Spinal cord (tissue), 10 donors: ENCODE results near the gene MMP8. TPM values are rescaled to one million over a fixed set of nuclear protein-coding genes. Genes with fewer than 3 reads are reported as not detected.

Experiments used
- DNase-seq, 6 donors: peaks; one replicate each; pipeline versions ENCODE4 v3.0.0 to v3.0.0-alpha.2; 2013 to 2015; ENCODE audit warnings: low spot score in 6 of 6, low read depth in 4 of 6
- H3K27ac ChIP-seq: one replicate; pipeline ENCODE4 v1.5.1; 2013; ENCODE audit warnings: low read depth, low read length, control low read depth
- H3K27me3 ChIP-seq: one replicate; pipeline ENCODE4 v1.6.1; 2013; ENCODE audit warnings: low read length; ENCODE audit not compliant: control insufficient read depth, insufficient read depth
- H3K36me3 ChIP-seq: one replicate; pipeline ENCODE4 v1.6.1; 2013; ENCODE audit warnings: low read length; ENCODE audit not compliant: control insufficient read depth, insufficient read depth
- H3K4me1 ChIP-seq: one replicate; pipeline ENCODE4 v1.6.1; 2013; ENCODE audit warnings: low read length; ENCODE audit not compliant: control insufficient read depth, insufficient read depth
- H3K4me3 ChIP-seq: one replicate; pipeline ENCODE4 v1.5.1; 2013; ENCODE audit warnings: low read depth, low read length, control low read depth
- H3K9me3 ChIP-seq: one replicate; pipeline ENCODE4 v1.6.1; 2013; ENCODE audit warnings: low read length; ENCODE audit not compliant: control insufficient read depth, insufficient read depth
- WGBS: methylation state at CpG from one replicate; pipeline ENCODE4 v1.1.5; 2013; ENCODE audit warnings: missing lambda C conversion rate; ENCODE audit not compliant: insufficient coverage; 5-methylcytosine and 5-hydroxymethylcytosine counted together
- polyA plus RNA-seq, 2 donors: library from polyadenylated mRNA; unstranded; fragments of 120-200 nt; gene quantifications; one replicate each; pipeline ENCODE4 v1.2.1, GENCODE V29; 2013; ENCODE audit not compliant: insufficient read length in 2 of 2
- total RNA-seq, 2 donors: library from RNA; depleted of rRNA in 1 of 2; stranded (reverse); fragments of 120-200 nt in 1 of 2; fragments of >200 nt in 1 of 2; gene quantifications; one replicate each; pipeline versions ENCODE4 v1.2.3 to v1.2.4, GENCODE V29; 2013 to 2014
- donor health status: healthy.

MMP8 gene
- total and polyA plus RNA-seq, 4 donors, result 14.5 TPM; not detected in 3

GRCh38 chr11:102703826-102704493 lies 20.8 kb downstream of the MMP8 start:
- Histone ChIP-seq H3K9me3 (no peaks in the 10 kb centered on the region), H3K27ac (no peak overlapping the region), H3K4me1 (no peaks in the 10 kb centered on the region), H3K36me3 (no peaks in the 10 kb centered on the region), H3K27me3 (no peaks in the 10 kb centered on the region), H3K4me3 (no peak overlapping the region)
- no peak for DNase-seq
- 79% methylated on average over 2 of the region's 3 CpGs for WGBS

- DNase-seq, result peak in 1 of 6 donors; percentile 4
- H3K4me3 ChIP-seq, result no peak overlapping the region
- no peak overlapping the region for H3K27ac ChIP-seq
- no peaks in the 10 kb centered on the region for H3K4me1 ChIP-seq
- H3K9me3 ChIP-seq, result no peaks in the 10 kb centered on the region
- no peaks in the 10 kb centered on the region for H3K36me3 ChIP-seq
- 100% methylated on average over 1 of the region's 3 CpGs for WGBS
- no peaks in the 10 kb centered on the region for H3K27me3 ChIP-seq
These were observed 29.6 kb downstream of the MMP8 start for GRCh38 chr11:102695201-102695600.

GRCh38 chr11:102685754-102686153 lies 39.0 kb downstream of the MMP8 start:
- Histone ChIP-seq H3K4me3 (no peak overlapping the region), H3K27me3 (no peaks in the 10 kb centered on the region), H3K4me1 (no peaks in the 10 kb centered on the region), H3K36me3 (no peaks in the 10 kb centered on the region), H3K27ac (no peak overlapping the region), H3K9me3 (no peaks in the 10 kb centered on the region)
- WGBS, result no CpG with 5 or more reads among the region's 2 CpGs
- no peak for DNase-seq

- DNase-seq, result peak in 1 of 6 donors; percentile 27
- WGBS, result no CpG with 5 or more reads among the region's 3 CpGs
- H3K27me3 ChIP-seq, result no peaks in the 10 kb centered on the region
- H3K4me1 ChIP-seq, result no peaks in the 10 kb centered on the region
- H3K9me3 ChIP-seq, result no peaks in the 10 kb centered on the region
- H3K36me3 ChIP-seq, result no peaks in the 10 kb centered on the region
- H3K4me3 ChIP-seq, result no peak overlapping the region
- no peak overlapping the region for H3K27ac ChIP-seq
These were observed 39.4 kb downstream of the MMP8 start for GRCh38 chr11:102685338-102685737.

- Histone ChIP-seq H3K36me3 (no peaks in the 10 kb centered on the region), H3K4me1 (no peaks in the 10 kb centered on the region), H3K4me3 (no peak overlapping the region), H3K27ac (no peak overlapping the region), H3K9me3 (no peaks in the 10 kb centered on the region), H3K27me3 (no peaks in the 10 kb centered on the region)
- DNase-seq, result no peak
- 100% methylated on average over 1 of the region's 4 CpGs for WGBS
These were observed 41.5 kb downstream of the MMP8 start for GRCh38 chr11:102683277-102683676.

GRCh38 chr11:102680945-102681344 lies 43.8 kb downstream of the MMP8 start:
- Histone ChIP-seq H3K27ac (no peak overlapping the region), H3K27me3 (no peaks in the 10 kb centered on the region), H3K4me3 (no peak overlapping the region), H3K4me1 (no peaks in the 10 kb centered on the region), H3K9me3 (no peaks in the 10 kb centered on the region), H3K36me3 (no peaks in the 10 kb centered on the region)
- no CpG with 5 or more reads among the region's 1 CpG for WGBS
- no peak for DNase-seq

- Histone ChIP-seq H3K27me3 (no peaks in the 10 kb centered on the region), H3K9me3 (no peaks in the 10 kb centered on the region), H3K36me3 (no peaks in the 10 kb centered on the region), H3K4me1 (no peaks in the 10 kb centered on the region), H3K27ac (no peak overlapping the region), H3K4me3 (no peak overlapping the region)
- DNase-seq, result no peak
- WGBS, result 100% methylated on average over 1 of the region's 2 CpGs
These were observed 46.7 kb downstream of the MMP8 start for GRCh38 chr11:102678022-102678421.

- Histone ChIP-seq H3K27me3 (no peaks in the 10 kb centered on the region), H3K4me1 (no peaks in the 10 kb centered on the region), H3K27ac (no peak overlapping the region), H3K4me3 (no peak overlapping the region), H3K36me3 (no peaks in the 10 kb centered on the region), H3K9me3 (no peaks in the 10 kb centered on the region)
- 92% methylated on average over 1 of the region's 2 CpGs for WGBS
- DNase-seq, result no peak
These were observed 48.7 kb downstream of the MMP8 start for GRCh38 chr11:102676084-102676483.

GRCh38 chr11:102669664-102670063 lies 55.1 kb downstream of the MMP8 start:
- H3K27ac ChIP-seq, result no peak overlapping the region
- H3K36me3 ChIP-seq, result no peaks in the 10 kb centered on the region
- no peaks in the 10 kb centered on the region for H3K4me1 ChIP-seq
- DNase-seq, result no peak
- H3K27me3 ChIP-seq, result no peaks in the 10 kb centered on the region
- H3K9me3 ChIP-seq, result no peaks in the 10 kb centered on the region
- no peak overlapping the region for H3K4me3 ChIP-seq
- WGBS, result 88% methylated on average over 1 of the region's 3 CpGs

GRCh38 chr11:102666331-102666957 lies 58.3 kb downstream of the MMP8 start:
- Histone ChIP-seq H3K9me3 (no peaks in the 10 kb centered on the region), H3K4me3 (no peak overlapping the region), H3K4me1 (no peaks in the 10 kb centered on the region), H3K27me3 (no peaks in the 10 kb centered on the region), H3K36me3 (no peaks in the 10 kb centered on the region), H3K27ac (no peak overlapping the region)
- DNase-seq, result peak in 2 of 6 donors; percentile 20 to 45
- WGBS, result 0% methylated on average over 1 of the region's 4 CpGs
